ENCODE results near the gene RALGAPA2.

GRCh38 chr20:20733943-20734342, 21.5 kb upstream of the RALGAPA2 start:
- no peak for TF ChIP-seq CTCF (IDR thresholded peaks at IDR 0.05 in 8 of 11, conservative IDR thresholded peaks at IDR 0.05 in 3 of 11)
- TF ChIP-seq POLR2A (IDR thresholded peaks at IDR 0.05): no peak

Data from spleen (tissue), 7 donors.